RCC 7860 (cell line): ENCODE data around the gene FOXP3.

Source experiments
- DNase-seq: peaks from one replicate; pipeline ENCODE4 v3.0.0-alpha.2; 2015; ENCODE audit warnings: low spot score
- FAIRE-seq: peaks from 2 replicates; lab custom pipeline; 2012; peaks lifted over from hg19 to GRCh38; lab: Jason Lieb, UNC

The FOXP3 gene

GRCh38 chrX:49225858-49226257 is 38.7 kb downstream of the FOXP3 start:
- FAIRE-seq (no peak), DNase-seq (no peak)

- FAIRE-seq (no peak), DNase-seq (no peak)
These were observed 42.6 kb downstream of the FOXP3 start for GRCh38 chrX:49221868-49222267.

GRCh38 chrX:49220100-49220499 is 44.4 kb downstream of the FOXP3 start:
- no peak for FAIRE-seq
- no peak for DNase-seq

- DNase-seq (no peak), FAIRE-seq (no peak)
These were observed 49.4 kb downstream of the FOXP3 start for GRCh38 chrX:49214996-49215526.

- no peak for DNase-seq
- FAIRE-seq = no peak
These were observed 50.1 kb downstream of the FOXP3 start for GRCh38 chrX:49214416-49214815.

- FAIRE-seq (no peak), DNase-seq (no peak)
These were observed 51.6 kb downstream of the FOXP3 start for GRCh38 chrX:49212861-49213260.

- FAIRE-seq (no peak), DNase-seq (no peak)
These were observed 52.3 kb downstream of the FOXP3 start for GRCh38 chrX:49212209-49212608.

- FAIRE-seq = no peak
- DNase-seq = no peak
These were observed 53.4 kb downstream of the FOXP3 start for GRCh38 chrX:49211074-49211473.

GRCh38 chrX:49210406-49210805 is 54.1 kb downstream of the FOXP3 start:
- DNase-seq (no peak), FAIRE-seq (no peak)

GRCh38 chrX:49209434-49210251 is 54.9 kb downstream of the FOXP3 start:
- no peak for FAIRE-seq
- DNase-seq = no peak

- FAIRE-seq (no peak), DNase-seq (no peak)
These were observed 56.1 kb downstream of the FOXP3 start for GRCh38 chrX:49208399-49208798.

- FAIRE-seq (no peak), DNase-seq (no peak)
These were observed 58.0 kb downstream of the FOXP3 start for GRCh38 chrX:49206543-49206942.

GRCh38 chrX:49205443-49205842 is 59.1 kb downstream of the FOXP3 start:
- no peak for FAIRE-seq
- DNase-seq = no peak

- FAIRE-seq = no peak
- no peak for DNase-seq
These were observed 59.8 kb downstream of the FOXP3 start for GRCh38 chrX:49204709-49205108.

- FAIRE-seq (no peak), DNase-seq (no peak)
These were observed 60.5 kb downstream of the FOXP3 start for GRCh38 chrX:49204017-49204416.

- no peak for FAIRE-seq
These were observed 61.0 kb downstream of the FOXP3 start for GRCh38 chrX:49203536-49203935.

GRCh38 chrX:49202022-49202421 is 62.5 kb downstream of the FOXP3 start:
- FAIRE-seq (no peak), DNase-seq (no peak)

More at GRCh38 chrX:49203536-49203935, 61.0 kb downstream of the FOXP3 start:
- DNase-seq = no peak
